Activated CD8-positive, alpha-beta memory T cell treated with anti-CD3 and anti-CD28 coated beads, Interleukin-2, amount 50 U/mL, for 1 hour (primary cell): Measurements from ENCODE around the gene CECR2.

ENCODE experiments used
- DNase-seq: peaks from one replicate; pipeline ENCODE4 v3.0.0-alpha.2; 2020; ENCODE audit errors: extremely low read depth

Gene CECR2

GRCh38 chr22:17569971-17570511 is 200.8 kb downstream of the CECR2 start:
- DNase-seq, result no peak

DNA sequence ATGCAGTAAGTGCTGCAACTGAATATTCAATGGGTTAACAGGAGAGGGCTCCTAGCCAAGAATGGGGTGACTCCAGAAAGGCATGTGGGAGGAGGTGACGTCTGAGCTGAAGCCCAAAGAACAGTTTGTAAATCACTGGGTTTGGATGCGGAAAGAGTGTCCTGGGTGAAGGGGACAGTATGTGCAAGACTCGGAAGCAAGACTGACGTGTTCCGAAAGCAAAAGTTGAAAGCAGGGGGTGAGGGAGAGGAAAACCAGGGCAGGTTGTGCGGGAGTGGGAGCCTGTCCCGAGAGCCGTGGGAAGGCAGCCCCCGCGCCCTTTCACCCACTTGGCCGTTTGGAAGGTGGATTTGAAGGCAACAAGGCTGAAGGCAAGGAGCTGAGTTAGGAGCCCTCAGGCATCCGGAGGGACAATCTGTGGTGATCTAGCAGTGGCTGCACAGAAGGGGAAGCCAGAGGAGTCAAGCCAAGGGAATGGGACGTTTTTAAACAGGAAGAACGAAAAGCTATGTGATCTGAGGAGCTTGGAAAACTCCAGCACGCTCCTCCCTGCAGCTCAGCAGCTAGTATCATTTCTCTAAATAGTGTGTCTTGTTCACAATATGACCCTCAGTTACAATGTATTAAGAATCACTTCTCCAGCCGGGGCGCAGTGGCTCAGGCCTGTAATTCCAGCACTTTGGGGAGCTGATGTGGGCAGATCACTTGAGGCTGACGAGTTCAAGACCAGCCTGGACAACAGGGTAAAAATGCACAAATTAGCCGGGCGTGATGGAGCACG is 201.8 kb downstream of the CECR2 start:
- no peak for DNase-seq

DNA sequence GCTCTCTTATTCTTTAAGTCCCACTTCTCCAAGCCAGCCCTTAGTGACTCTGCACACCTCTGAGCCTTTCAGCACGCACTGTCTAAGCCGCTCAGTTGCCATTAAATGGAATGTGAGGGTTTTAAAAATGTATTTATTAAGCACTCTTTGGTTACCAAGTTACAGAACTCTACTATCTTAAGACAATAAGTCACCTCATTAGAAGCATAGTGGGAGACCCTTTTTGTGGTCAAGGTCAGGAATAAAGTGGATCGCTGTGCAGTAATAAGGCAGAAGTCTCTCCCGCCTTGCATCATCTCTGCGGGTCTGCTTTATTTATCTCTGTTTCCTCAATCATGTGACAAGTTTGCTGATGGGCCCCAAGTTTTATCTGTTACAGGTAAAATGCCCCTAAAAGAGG is 205.9 kb downstream of the CECR2 start:
- no peak for DNase-seq

GRCh38 chr22:17575681-17576080 is 206.4 kb downstream of the CECR2 start:
- no peak for DNase-seq

GRCh38 chr22:17576470-17576869 is 207.2 kb downstream of the CECR2 start:
- no peak for DNase-seq

- no peak for DNase-seq
Observed at GRCh38 chr22:17578136-17578754, 209.0 kb downstream of the CECR2 start.

- no peak for DNase-seq
Observed at GRCh38 chr22:17579535-17579981, 210.3 kb downstream of the CECR2 start.

- DNase-seq, result no peak
Observed at GRCh38 chr22:17580441-17581031, 211.3 kb downstream of the CECR2 start.

GRCh38 chr22:17581056-17581455 is 211.8 kb downstream of the CECR2 start:
- no peak for DNase-seq

DNA sequence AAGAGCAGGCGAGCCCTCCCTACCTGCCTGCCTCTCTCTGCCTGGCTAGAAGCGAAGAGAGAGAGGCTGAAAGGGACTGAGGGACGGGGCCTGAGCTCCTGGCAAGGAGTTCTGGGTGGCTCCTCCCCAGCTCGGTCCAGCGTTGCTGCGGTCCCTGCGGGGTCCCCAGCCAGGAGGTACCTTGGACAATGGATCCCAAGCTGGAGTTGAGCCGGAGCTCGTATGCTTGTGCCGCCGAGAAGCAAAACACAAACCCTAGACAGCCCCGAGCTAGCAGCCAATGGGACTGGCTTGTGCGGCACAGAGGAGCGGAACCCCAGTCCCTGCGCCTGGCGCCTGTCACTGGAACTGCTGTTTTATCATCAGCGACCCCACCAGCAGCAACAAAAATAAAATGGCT is 212.4 kb downstream of the CECR2 start:
- DNase-seq, result no peak

DNA sequence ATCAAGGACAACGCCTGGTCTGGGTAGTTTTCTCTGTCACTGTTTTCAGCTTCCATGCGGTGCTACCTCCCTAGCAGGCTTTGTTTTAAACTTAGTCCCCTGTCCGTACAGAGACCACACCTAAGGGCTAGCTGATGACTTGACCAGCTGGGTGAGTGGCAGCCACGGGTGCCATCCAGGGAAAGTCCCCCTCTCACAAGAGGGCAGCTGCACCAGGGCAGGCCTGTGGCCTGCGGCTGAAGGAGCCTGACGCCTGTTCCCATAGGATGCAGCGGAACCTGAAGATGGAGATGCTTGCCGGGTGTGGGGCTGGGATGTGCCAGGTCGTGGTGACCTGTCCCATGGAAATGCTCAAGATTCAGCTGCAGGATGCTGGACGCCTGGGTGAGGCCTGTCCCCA is 213.9 kb downstream of the CECR2 start:
- no peak for DNase-seq

- DNase-seq, result no peak
Observed at GRCh38 chr22:17586831-17587440, 217.7 kb downstream of the CECR2 start.

DNA sequence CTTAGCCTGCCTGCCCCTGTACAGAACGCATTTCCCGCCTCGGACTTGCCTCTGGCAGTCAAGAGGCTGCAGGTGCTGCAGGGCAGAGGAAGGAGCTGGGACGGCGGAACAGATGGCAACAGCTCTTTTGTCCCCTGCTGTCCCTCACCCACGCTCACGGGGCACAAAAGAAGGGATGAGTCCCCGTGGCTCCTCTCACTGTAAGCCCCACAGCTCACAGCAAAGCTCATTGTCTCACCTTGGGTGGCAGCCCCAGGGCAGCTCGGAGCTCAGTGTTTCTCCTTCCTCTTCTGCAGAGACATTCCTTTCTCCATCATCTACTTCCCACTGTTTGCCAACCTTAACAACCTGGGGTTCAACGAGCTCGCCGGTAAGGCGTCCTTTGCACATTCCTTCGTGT is 218.4 kb downstream of the CECR2 start:
- no peak for DNase-seq

DNA sequence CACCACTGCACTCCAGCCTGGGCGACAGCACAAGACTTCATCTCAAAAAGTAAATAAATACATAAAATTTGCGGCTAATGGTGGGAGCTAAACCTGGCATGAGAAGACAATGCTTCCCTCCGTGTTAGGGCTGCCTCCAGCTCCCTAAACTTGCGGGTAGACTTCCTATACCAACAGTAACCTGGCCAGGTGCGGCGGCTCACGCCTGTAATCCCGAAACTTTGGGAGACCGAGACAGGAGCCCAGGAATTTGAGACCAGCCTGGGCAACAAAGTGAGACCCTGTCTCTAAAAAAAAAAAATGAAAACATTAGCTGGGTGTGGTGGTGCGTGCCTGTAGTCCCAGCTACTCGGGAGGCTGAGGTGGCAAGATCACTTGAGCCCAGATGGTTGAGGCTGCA is 219.3 kb downstream of the CECR2 start:
- no peak for DNase-seq

DNA sequence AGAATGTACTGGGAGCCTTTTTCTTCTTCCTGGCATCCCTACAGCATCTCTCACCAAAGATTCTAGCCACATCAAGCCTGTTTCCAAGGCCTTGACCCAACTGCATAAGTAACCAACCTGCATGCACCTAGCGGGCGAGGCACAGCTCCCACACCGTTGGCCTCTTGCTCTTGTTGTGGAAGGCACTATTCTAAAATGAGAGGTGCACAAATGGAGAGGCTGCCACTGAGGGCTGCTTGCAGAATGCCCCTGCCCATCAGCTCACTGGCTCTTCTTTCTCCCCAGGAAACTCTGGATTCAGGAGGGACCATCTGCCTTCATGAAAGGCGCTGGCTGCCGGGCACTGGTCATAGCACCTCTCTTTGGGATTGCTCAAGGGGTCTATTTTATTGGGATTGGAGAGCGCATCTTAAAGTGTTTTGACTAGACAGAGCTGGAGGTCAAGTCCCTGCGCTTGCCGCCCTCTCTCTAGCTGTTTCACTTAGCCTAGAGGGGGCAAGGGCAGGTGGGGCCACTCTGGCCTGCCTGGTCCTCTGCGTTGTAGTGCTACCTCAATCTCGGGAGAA is 220.6 kb downstream of the CECR2 start:
- DNase-seq, result no peak

GRCh38 chr22:17590586-17590985 is 221.3 kb downstream of the CECR2 start:
- DNase-seq, result no peak

DNA sequence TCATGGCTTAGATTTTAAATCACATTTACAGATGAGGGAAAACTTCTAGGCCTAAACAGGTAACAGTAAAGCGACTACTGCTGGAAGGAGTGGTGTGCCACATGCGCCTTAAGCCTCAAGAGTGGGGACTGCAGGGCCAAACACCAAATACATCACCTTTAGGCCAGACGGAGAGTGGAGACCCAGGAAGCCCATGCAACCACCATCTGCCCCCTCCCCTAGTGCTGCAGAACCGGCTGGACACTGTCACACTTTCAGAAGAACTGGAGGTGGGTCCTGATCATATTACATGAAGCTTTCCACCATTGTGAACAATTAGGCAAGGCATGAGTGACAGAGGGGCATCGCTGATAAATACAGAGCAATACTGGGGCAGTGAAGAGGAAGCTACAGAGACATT is 222.9 kb downstream of the CECR2 start:
- no peak for DNase-seq

GRCh38 chr22:17596226-17596625 is 227.0 kb downstream of the CECR2 start:
- DNase-seq, result no peak

DNA sequence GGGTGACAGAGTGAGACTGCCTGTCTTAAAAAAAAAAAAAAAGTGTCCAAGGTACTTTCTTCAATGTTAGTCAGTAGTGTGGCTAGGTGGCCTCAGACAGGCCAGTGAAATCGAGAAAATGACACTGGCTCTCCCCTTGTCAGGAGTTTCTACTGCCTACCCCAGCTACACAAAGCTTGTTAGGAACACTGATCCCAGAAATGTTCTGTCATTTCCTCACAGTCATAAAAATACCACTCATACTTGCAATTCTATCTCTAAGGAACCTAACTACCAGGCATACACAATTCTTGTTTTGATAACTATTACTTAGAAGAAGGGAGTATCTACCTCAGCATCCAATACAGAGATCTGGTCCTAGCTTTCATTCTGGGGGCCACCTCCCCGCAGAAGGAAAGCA is 228.0 kb downstream of the CECR2 start:
- DNase-seq, result no peak

DNA sequence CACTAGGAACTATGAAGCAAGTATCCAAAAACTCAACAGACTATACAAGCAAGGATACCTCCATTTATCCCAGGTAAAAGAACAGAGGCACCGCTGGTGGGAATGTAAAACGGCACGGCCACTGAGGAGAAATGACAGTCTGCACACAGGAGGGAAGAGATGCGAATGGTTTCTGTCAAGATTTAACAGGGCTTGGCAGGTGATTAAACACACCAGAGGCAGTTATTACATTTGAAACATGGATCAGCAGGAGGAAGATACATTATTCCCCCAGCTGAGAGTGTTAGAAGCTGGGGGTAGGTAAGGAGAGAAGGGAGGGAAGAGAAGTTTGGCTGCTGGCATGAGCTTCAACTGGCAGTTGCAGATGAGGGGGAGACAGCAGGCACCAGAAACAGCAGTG is 229.1 kb downstream of the CECR2 start:
- DNase-seq, result no peak

- DNase-seq, result no peak
Observed at GRCh38 chr22:17601031-17601430, 231.8 kb downstream of the CECR2 start.

- DNase-seq, result no peak
Observed at GRCh38 chr22:17603668-17604067, 234.4 kb downstream of the CECR2 start.
